Esophagus (tissue), 2 donors: ENCODE measurements around the gene SYNE1. TPM values are rescaled to one million over a fixed set of nuclear protein-coding genes. Genes with fewer than 3 reads are reported as not detected.
"Not testable (repeated sequence)": the region's sequence is repeated elsewhere in the genome, so short reads cannot be mapped to it uniquely, and the experiment has no call there.

Experiments used
- H3K27ac ChIP-seq, 2 donors: one replicate each; pipeline ENCODE4 v1.5.1; 2013; ENCODE audit warnings: low read depth in 2 of 2, mild to moderate bottlenecking in 2 of 2, inconsistent platforms in 1 of 2, low read length in 1 of 2, moderate library complexity in 1 of 2
- H3K27me3 ChIP-seq, 2 donors: one replicate each; pipeline ENCODE4 v1.6.1; 2013; ENCODE audit warnings: low read length in 2 of 2, control low read depth in 1 of 2, mild to moderate bottlenecking in 1 of 2; ENCODE audit not compliant: insufficient read depth in 2 of 2, control insufficient read depth in 1 of 2
- H3K36me3 ChIP-seq, 2 donors: one replicate each; pipeline ENCODE4 v1.6.1; 2013; ENCODE audit warnings: low read length in 1 of 2; ENCODE audit not compliant: control insufficient read depth in 2 of 2, insufficient read depth in 2 of 2
- H3K4me1 ChIP-seq, 2 donors: one replicate each; pipeline ENCODE4 v1.6.1; 2013; ENCODE audit warnings: low read length in 1 of 2; ENCODE audit not compliant: control insufficient read depth in 2 of 2, insufficient read depth in 2 of 2
- H3K4me3 ChIP-seq, 2 donors: one replicate each; pipeline ENCODE4 v1.5.1; 2013; ENCODE audit warnings: low read length in 2 of 2, mild to moderate bottlenecking in 2 of 2, low read depth in 1 of 2, moderate library complexity in 1 of 2
- H3K9me3 ChIP-seq, 2 donors: one replicate each; pipeline ENCODE4 v1.6.1; 2013; ENCODE audit warnings: mild to moderate bottlenecking in 2 of 2, low read depth in 1 of 2, low read length in 1 of 2, moderate library complexity in 1 of 2; ENCODE audit not compliant: control insufficient read depth in 2 of 2, insufficient read depth in 1 of 2
- WGBS, 2 donors: extraction: QIAGEN DNeasy Blood & Tissue Kit; methylation state at CpG; one replicate each; pipeline ENCODE4 v1.1.7; 2013; 5-methylcytosine and 5-hydroxymethylcytosine counted together
- polyA plus RNA-seq, 2 donors: library from polyadenylated mRNA; stranded (reverse); fragments of 200-250 nt; gene quantifications; one replicate each; pipeline ENCODE4 v1.2.3, GENCODE V29; 2013
- donor health status: healthy with polysubstance abuse.
- donor health status: Bipolar disorder and iron deficiency.

Gene SYNE1
- polyA plus RNA-seq, 2 donors: 5.4 to 7.1 TPM

DNA sequence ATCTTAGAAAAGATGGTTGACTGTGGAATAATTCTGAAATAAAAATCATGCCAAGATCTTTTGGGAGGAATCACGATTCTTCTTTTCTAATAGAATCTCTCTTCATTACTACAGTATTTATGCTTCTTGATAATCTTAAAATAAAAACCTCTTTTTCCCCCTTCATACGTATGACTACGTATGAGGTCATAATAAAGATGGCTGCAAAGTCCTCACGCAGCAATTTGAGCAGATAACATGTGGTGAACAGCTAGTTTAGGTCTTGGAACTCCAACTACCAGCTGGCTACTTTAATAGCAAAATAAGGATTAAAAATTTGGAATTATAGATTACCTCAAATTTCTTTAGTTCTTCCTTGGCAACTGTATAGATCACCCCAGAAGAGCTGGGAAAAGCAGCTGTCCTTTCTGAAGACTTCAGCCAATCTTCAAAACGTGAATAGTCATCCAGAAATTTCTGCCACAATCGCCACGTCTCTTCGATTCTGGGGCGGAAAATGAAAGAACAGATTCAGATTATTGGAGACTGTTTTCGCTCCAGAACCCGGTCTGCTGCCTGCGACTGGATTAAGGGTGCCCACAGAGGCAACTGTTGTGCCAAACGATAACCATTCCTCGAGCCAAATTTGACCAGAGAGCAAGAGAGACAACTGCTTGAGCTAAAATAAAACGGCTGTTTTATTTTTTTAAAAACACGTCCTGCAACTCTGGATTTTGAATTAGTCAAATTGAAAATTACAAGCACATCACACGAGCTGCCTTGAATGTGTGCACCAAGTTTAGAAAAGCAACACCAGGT, 482.4 kb downstream of the SYNE1 start:
- Histone ChIP-seq H3K9me3 (no peaks in the 10 kb centered on the region), H3K27ac (no peak overlapping the region), H3K4me3 (no peak overlapping the region), H3K36me3 (peaks cover 0 to 2% of the 10 kb centered on the region in 2 donors), H3K4me1 (no peaks in the 10 kb centered on the region), H3K27me3 (no peaks in the 10 kb centered on the region)
- 91 to 92% methylated on average over 17 of the region's 17 CpGs for WGBS, 2 donors

DNA sequence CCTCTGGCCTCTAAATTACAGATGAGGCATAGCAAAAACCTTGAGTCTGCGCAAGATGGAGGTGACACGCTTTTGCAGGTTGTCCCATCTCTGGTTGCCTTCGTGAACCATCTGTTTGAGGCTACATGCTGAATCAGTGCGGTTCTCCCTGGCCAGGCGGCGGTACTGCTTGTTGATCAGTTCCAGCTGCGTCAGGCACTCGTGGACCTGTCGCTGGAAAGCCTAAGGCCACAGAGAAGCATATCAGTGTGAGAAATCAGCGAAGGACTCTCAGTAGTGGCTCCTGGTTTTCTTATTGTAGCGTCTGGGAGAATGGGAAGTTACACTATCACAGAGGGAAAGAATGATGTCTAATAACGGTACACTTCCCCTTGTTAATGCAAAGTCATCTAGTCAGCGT, 485.2 kb downstream of the SYNE1 start:
- no peaks in the 10 kb centered on the region for H3K4me1 ChIP-seq
- H3K27ac ChIP-seq: no peak overlapping the region
- H3K27me3 ChIP-seq: no peaks in the 10 kb centered on the region
- WGBS, 2 donors: 88% methylated on average over 13 of the region's 13 CpGs
- H3K9me3 ChIP-seq: no peaks in the 10 kb centered on the region
- H3K4me3 ChIP-seq: no peak overlapping the region
- H3K36me3 ChIP-seq: peaks cover 3 to 5% of the 10 kb centered on the region in 2 donors

DNA sequence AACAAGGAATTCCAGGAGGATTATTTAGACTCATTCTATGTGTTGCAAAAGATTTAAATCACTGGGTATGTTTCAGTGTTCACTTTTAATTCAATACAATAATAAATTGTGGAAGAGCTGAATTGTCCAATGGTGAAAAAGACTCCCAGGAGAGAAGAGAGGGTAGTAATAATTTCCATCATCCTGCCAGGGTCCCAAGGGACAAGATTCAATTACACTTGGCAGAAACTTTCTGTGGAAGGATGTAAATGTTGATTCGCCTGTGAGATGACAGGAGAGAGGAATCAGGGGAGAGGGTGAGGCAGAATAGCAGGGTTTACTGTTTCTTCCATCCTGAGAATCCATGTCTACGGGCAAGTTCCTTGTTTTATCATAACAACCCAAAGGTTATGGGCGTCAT, 487.0 kb downstream of the SYNE1 start:
- Histone ChIP-seq H3K4me3 (no peak overlapping the region), H3K27ac (no peak overlapping the region), H3K36me3 (peaks cover 3% of the 10 kb centered on the region in 2 donors), H3K9me3 (no peaks in the 10 kb centered on the region), H3K4me1 (no peaks in the 10 kb centered on the region), H3K27me3 (no peaks in the 10 kb centered on the region)
- WGBS, 2 donors: 83 to 87% methylated on average over 3 of the region's 3 CpGs

DNA sequence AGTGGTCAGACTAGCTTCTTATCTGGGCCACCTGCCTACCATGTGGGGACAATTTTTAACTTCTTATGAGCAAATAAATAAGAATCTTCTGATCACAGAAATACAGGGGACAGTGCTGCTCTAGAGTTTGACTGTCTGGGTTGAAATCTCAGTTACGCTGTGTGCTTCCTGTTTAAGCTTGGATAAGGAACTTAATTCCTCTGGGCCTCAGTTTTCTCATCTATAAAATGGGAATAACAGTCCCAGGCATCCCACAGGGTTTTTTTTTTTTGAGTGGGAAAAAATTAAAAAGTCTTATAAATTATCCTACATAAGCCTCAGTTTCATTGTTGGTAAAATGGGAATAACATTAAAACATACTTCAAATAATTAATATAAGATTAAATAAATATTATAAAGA, 488.8 kb downstream of the SYNE1 start:
- Histone ChIP-seq H3K27me3 (no peaks in the 10 kb centered on the region), H3K4me3 (no peak overlapping the region), H3K36me3 (peaks cover 3 to 5% of the 10 kb centered on the region in 2 donors), H3K4me1 (no peaks in the 10 kb centered on the region), H3K27ac (no peak overlapping the region), H3K9me3 (no peaks in the 10 kb centered on the region)
- 98 to 100% methylated on average over 1 of the region's 1 CpG for WGBS, 2 donors

DNA sequence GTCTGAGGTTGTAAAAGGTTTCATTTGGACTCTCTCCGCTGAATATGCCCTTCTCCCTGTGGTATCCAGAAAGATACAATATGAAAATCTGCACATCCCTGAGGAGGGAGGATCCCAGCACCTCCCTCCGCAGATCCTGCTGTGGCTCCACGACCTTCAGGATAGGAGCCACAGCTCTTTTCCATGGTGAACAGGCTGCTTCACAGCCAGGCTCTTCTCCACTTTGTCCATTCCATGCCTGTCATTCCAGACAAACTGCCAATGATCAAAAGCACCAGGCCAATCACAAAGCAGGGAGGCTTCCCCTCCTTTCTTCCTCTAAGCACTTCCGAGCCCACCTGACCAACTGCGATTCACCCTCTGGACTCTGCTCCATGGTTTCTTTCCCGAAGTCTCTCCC, 489.9 kb downstream of the SYNE1 start:
- 92 to 97% methylated on average over 6 of the region's 6 CpGs for WGBS, 2 donors
- H3K27ac ChIP-seq: no peak overlapping the region
- H3K27me3 ChIP-seq: no peaks in the 10 kb centered on the region
- H3K9me3 ChIP-seq: no peaks in the 10 kb centered on the region
- peaks cover 3 to 5% of the 10 kb centered on the region in 2 donors for H3K36me3 ChIP-seq
- no peaks in the 10 kb centered on the region for H3K4me1 ChIP-seq
- H3K4me3 ChIP-seq: no peak overlapping the region

DNA sequence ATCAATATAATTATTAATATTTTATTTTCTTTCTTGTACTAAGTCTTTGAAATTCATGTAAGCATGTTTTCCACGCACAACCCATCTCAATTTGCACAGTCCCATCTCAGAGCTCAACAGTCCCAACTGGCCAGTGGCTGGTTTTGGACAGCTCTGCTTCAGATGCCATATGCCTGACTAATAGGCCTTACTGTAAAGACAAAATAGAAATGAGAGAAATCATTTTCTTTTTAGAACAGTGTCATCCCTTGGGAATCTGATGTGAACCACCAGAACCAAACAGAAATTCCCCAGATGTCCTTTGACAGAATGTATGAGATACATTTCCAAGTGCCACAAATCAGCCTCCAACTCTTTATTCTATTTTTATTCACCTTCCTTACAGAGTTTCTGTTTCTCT, 490.8 kb downstream of the SYNE1 start:
- H3K9me3 ChIP-seq: no peaks in the 10 kb centered on the region
- H3K27ac ChIP-seq: no peak overlapping the region
- H3K36me3 ChIP-seq: peaks cover 3 to 5% of the 10 kb centered on the region in 2 donors
- WGBS, 2 donors: 86 to 91% methylated on average over 1 of the region's 1 CpG
- H3K4me1 ChIP-seq: no peaks in the 10 kb centered on the region
- no peaks in the 10 kb centered on the region for H3K27me3 ChIP-seq
- H3K4me3 ChIP-seq: no peak overlapping the region

DNA sequence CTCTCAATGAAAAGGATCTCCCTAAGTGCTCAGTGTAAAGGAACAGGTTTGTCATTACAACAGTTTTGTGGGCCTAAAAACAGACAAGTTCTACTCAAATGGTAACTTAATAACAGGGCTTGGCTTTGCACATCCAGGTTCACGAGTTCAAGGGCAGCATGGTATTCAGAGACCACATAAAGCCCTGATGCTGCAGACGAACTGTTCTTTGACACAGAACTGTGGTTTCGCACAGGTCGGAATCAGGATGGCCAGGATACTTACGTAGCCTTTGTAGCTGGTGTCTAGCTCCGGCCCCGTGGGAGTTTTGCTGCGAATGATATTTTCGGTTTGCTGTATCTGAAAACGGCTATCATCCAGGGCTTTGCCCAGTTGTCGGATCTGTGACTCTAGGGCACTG, 493.8 kb downstream of the SYNE1 start:
- WGBS, 2 donors: 94% methylated on average over 11 of the region's 11 CpGs
- Histone ChIP-seq H3K4me3 (no peak overlapping the region), H3K36me3 (peaks cover 0 to 8% of the 10 kb centered on the region in 2 donors), H3K4me1 (no peaks in the 10 kb centered on the region), H3K9me3 (no peaks in the 10 kb centered on the region), H3K27ac (no peak overlapping the region), H3K27me3 (no peaks in the 10 kb centered on the region)

- Histone ChIP-seq H3K27me3 (no peaks in the 10 kb centered on the region), H3K36me3 (peaks cover 3 to 6% of the 10 kb centered on the region in 2 donors), H3K4me1 (no peaks in the 10 kb centered on the region), H3K9me3 (no peaks in the 10 kb centered on the region), H3K4me3 (no peak overlapping the region), H3K27ac (no peak overlapping the region)
- WGBS, 2 donors: 75 to 78% methylated on average over 5 of the region's 5 CpGs
Observed at GRCh38 chr6:152142105-152142504, 495.1 kb downstream of the SYNE1 start.

GRCh38 chr6:152138344-152138743, 498.8 kb downstream of the SYNE1 start:
- not testable (repeated sequence) for H3K9me3 ChIP-seq, H3K27ac ChIP-seq, H3K36me3 ChIP-seq, H3K27me3 ChIP-seq, H3K4me3 ChIP-seq, H3K4me1 ChIP-seq
- WGBS, 2 donors: 90 to 92% methylated on average over 6 of the region's 6 CpGs

DNA sequence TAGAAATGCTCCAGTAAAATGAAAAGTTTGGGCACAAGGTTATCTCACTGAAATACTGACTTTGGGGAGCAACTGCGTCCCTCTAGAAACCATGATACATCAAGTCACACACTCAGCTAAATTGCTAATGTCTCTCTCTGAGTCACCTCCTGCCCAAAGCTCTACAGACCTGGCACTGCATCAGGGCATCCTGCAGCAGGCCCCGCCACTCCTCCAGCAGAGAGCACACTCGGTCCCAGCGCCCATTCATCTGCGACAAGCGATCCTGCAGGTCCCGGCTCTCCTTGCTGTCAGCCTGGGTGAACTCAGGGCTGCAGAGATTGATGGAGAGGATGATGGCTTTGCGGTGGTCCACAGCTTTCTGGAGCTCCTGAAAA, 500.7 kb downstream of the SYNE1 start:
- no peaks in the 10 kb centered on the region for H3K9me3 ChIP-seq
- H3K36me3 ChIP-seq: peaks cover 11 to 13% of the 10 kb centered on the region in 2 donors
- no peak overlapping the region for H3K27ac ChIP-seq
- WGBS, 2 donors: 87 to 91% methylated on average over 8 of the region's 8 CpGs
- no peaks in the 10 kb centered on the region for H3K27me3 ChIP-seq
- H3K4me1 ChIP-seq: no peaks in the 10 kb centered on the region
- H3K4me3 ChIP-seq: no peak overlapping the region
